Neuronal stem cell (in vitro differentiated cells): ENCODE data around the gene CNPY4.

Experiments
- DNase-seq: peaks from one replicate; pipeline ENCODE4 v3.0.0-alpha.2; 2013; ENCODE audit warnings: low spot score
- H2AFZ ChIP-seq: one replicate; pipeline ENCODE4 v1.6.1; 2013; ENCODE audit warnings: mild to moderate bottlenecking, low read length, inconsistent platforms
- H2AK5ac ChIP-seq: 2 replicates; pipeline ENCODE4 v1.6.1; 2013; ENCODE audit warnings: low read depth, mild to moderate bottlenecking, inconsistent platforms, low read length, moderate library complexity, mixed read lengths
- H2BK120ac ChIP-seq: 2 replicates; pipeline ENCODE4 v1.6.1; 2013; ENCODE audit warnings: low read depth, mild to moderate bottlenecking, inconsistent platforms, low read length, moderate library complexity, mixed read lengths
- H2BK12ac ChIP-seq: one replicate; pipeline ENCODE4 v1.6.1; 2013; ENCODE audit warnings: low read length, inconsistent platforms
- H2BK15ac ChIP-seq: 2 replicates; pipeline ENCODE4 v1.6.1; 2013; ENCODE audit warnings: mild to moderate bottlenecking, low read length, inconsistent platforms, mixed read lengths
- H2BK5ac ChIP-seq: one replicate; pipeline ENCODE4 v1.6.1; 2013; ENCODE audit warnings: inconsistent platforms, mild to moderate bottlenecking, low read length, moderate library complexity
- H3K14ac ChIP-seq: one replicate; pipeline ENCODE4 v1.6.1; 2013; ENCODE audit warnings: low read length, inconsistent platforms
- H3K18ac ChIP-seq: 2 replicates; pipeline ENCODE4 v1.6.1; 2013; ENCODE audit warnings: low read length, inconsistent platforms
- H3K23ac ChIP-seq: 2 replicates; pipeline ENCODE4 v1.6.1; 2013; ENCODE audit warnings: low read depth, mild to moderate bottlenecking, mixed read lengths, low read length, inconsistent platforms; ENCODE audit not compliant: poor library complexity
- H3K27ac ChIP-seq: replicated peaks from 3 replicates; pipeline ENCODE4 v1.5.1; 2013; ENCODE audit warnings: low read length, inconsistent platforms
- H3K27me3 ChIP-seq, 3 experiments: 2 replicates each; pipeline ENCODE4 v1.6.1; 2013; ENCODE audit warnings: low read length in 3 of 3, mild to moderate bottlenecking in 2 of 3, inconsistent platforms in 1 of 3, low read depth in 1 of 3, mixed read lengths in 1 of 3, moderate library complexity in 1 of 3; ENCODE audit not compliant: control insufficient read depth in 3 of 3, insufficient read depth in 3 of 3
- H3K36me3 ChIP-seq, 2 donors: replicated peaks in 1 of 2; 2 replicates each; pipeline ENCODE4 v1.6.1; 2013; ENCODE audit warnings: low read length in 2 of 2; ENCODE audit not compliant: control insufficient read depth in 2 of 2, insufficient read depth in 2 of 2
- H3K4ac ChIP-seq: 2 replicates; pipeline ENCODE4 v1.6.1; 2013; ENCODE audit warnings: inconsistent platforms, mild to moderate bottlenecking, low read length, moderate library complexity
- H3K4me1 ChIP-seq, 2 donors: 1 replicate in 1 of 2; 2 replicates in 1 of 2; pipeline ENCODE4 v1.6.1; 2013; ENCODE audit warnings: low read length in 2 of 2, low read depth in 1 of 2; ENCODE audit not compliant: control insufficient read depth in 2 of 2, insufficient read depth in 1 of 2
- H3K4me2 ChIP-seq: one replicate; pipeline ENCODE4 v1.6.1; 2013; ENCODE audit warnings: mild to moderate bottlenecking, low read length, inconsistent platforms; ENCODE audit not compliant: insufficient read depth, poor library complexity, severe bottlenecking
- H3K4me3 ChIP-seq, 2 donors: 2 replicates each; pipeline ENCODE4 v1.5.1; 2013; ENCODE audit warnings: low read length in 2 of 2, mild to moderate bottlenecking in 2 of 2, inconsistent platforms in 1 of 2, moderate library complexity in 1 of 2
- H3K79me1 ChIP-seq: one replicate; pipeline ENCODE4 v1.6.1; 2013; ENCODE audit warnings: low read depth, mild to moderate bottlenecking, inconsistent platforms, low read length, moderate library complexity
- H3K9ac ChIP-seq: one replicate; pipeline ENCODE4 v1.6.1; 2013; ENCODE audit warnings: mild to moderate bottlenecking, low read depth, low read length, inconsistent platforms; ENCODE audit not compliant: poor library complexity
- H3K9me3 ChIP-seq, 2 donors: replicated peaks in 1 of 2; 2 replicates each; pipeline versions ENCODE3 to v1.6.1; 2013; ENCODE audit warnings: low read length in 2 of 2, mild to moderate bottlenecking in 2 of 2, inconsistent platforms in 1 of 2, low read depth in 1 of 2, mixed read lengths in 1 of 2, moderate library complexity in 1 of 2; ENCODE audit not compliant: control insufficient read depth in 2 of 2, insufficient read depth in 1 of 2
- H4K8ac ChIP-seq: one replicate; pipeline ENCODE4 v1.6.1; 2013; ENCODE audit warnings: low read depth, mild to moderate bottlenecking, inconsistent platforms, low read length, moderate library complexity
- H4K91ac ChIP-seq: one replicate; pipeline ENCODE4 v1.6.1; 2013; ENCODE audit warnings: low read length, low read depth, mild to moderate bottlenecking, inconsistent platforms; ENCODE audit not compliant: poor library complexity
- WGBS, 2 donors: extraction: QIAGEN DNeasy Blood & Tissue Kit; methylation state at CpG; one replicate each; pipeline ENCODE4 v1.1.7; 2013; ENCODE audit warnings: missing lambda C conversion rate in 2 of 2, mixed read lengths in 1 of 2; ENCODE audit not compliant: insufficient read length in 2 of 2, insufficient replicate concordance in 1 of 2; ENCODE audit errors: extremely low coverage in 2 of 2; 5-methylcytosine and 5-hydroxymethylcytosine counted together

The CNPY4 gene

DNA sequence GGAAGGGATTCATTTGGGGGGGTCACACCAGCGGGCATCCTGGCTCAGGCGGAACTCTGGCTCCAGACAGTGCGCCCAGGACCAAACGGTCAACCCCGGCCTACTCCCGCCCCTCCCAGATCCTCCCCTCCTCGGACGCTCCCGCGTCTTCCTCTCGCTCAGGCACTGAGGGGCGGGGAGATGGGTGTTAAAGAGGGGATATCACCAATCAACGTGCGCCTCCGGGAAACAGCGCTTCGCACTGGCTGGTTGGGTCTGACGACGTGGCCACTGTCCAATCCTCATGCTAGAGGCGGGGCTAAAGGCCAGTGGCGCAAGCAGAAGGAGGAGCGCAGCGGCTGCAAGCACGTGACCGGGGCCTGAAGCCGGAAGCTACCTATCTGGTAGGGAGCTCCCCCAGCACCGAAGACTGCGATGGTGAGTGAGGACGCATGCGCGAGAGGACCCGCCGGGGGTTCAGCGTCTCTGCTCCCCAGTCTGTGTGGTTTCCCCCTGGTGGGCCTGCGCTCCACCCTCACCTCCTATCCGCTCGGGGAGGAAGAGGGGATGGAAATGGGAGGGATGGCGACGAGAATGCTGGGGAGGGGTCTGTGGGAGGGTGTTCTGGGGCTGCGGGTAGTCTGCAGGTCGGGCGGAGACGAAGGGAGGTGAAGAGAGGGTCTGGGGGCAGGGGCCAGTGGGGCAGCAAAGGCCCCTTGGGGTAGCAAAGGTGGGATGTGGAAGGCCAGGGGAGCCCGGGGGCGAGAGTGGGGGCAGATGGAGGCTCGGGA lies 29.3 kb downstream of the CNPY4 start, which contains the start of gene LAMTOR4:
TSS of gene LAMTOR4 (plus strand) at position 360 of the 770 bp plus-strand sequence. CDS start at position 415, 55 bp downstream.
- peak; percentile 96 for DNase-seq
- Histone ChIP-seq H3K9ac (peak within 1 kb of the TSS; percentile 87), H3K79me1 (peaks cover 4% of the 10 kb centered on the region), H4K8ac (peak within 1 kb of the TSS; percentile 70), H3K27me3 (no peaks in the 10 kb centered on the region), H2AK5ac (peak within 1 kb of the TSS; percentile 35), H4K91ac (no peak within 1 kb of the TSS), H2BK12ac (no peak within 1 kb of the TSS), H3K14ac (peak within 1 kb of the TSS; percentile 39), H3K4me2 (peak within 1 kb of the TSS; percentile 89), H3K36me3 (peaks cover 3 to 28% of the 10 kb centered on the region in 2 donors), H2AFZ (peak within 1 kb of the TSS; percentile 90), H3K27ac (peak within 1 kb of the TSS; percentile 47), H3K4me3 (peak within 1 kb of the TSS; percentile 82 to 96), H2BK15ac (no peak within 1 kb of the TSS), H3K4ac (no peak within 1 kb of the TSS), H3K9me3 (no peaks in the 10 kb centered on the region), H3K23ac (peak within 1 kb of the TSS; percentile 50), H3K4me1 (peaks cover 0 to 9% of the 10 kb centered on the region in 2 donors), H2BK5ac (peak within 1 kb of the TSS; percentile 88), H3K18ac (peak within 1 kb of the TSS; percentile 91), H2BK120ac (no peak within 1 kb of the TSS)
- no CpG with 5 or more reads among the region's 46 CpGs for WGBS, 2 donors

- Histone ChIP-seq H4K8ac (no peak overlapping the region), H3K4me1 (peaks cover under 1 to 16% of the 10 kb centered on the region in 2 donors), H3K23ac (no peak overlapping the region), H3K27me3 (no peaks in the 10 kb centered on the region), H2BK5ac (no peak overlapping the region), H2AK5ac (no peak overlapping the region), H3K27ac (no peak overlapping the region), H3K4me3 (no peak overlapping the region), H3K79me1 (peaks cover 9% of the 10 kb centered on the region), H2AFZ (no peak overlapping the region), H2BK12ac (no peak overlapping the region), H3K18ac (no peak overlapping the region), H3K4me2 (no peak overlapping the region), H3K4ac (no peak overlapping the region), H4K91ac (no peak overlapping the region), H3K14ac (no peak overlapping the region), H2BK15ac (no peak overlapping the region), H2BK120ac (no peak overlapping the region), H3K9ac (no peak overlapping the region), H3K9me3 (no peaks in the 10 kb centered on the region), H3K36me3 (peaks cover 24 to 64% of the 10 kb centered on the region in 2 donors)
- no peak for DNase-seq
Measured at GRCh38 chr7:100152404-100152803, 33.0 kb downstream of the CNPY4 start.

DNA sequence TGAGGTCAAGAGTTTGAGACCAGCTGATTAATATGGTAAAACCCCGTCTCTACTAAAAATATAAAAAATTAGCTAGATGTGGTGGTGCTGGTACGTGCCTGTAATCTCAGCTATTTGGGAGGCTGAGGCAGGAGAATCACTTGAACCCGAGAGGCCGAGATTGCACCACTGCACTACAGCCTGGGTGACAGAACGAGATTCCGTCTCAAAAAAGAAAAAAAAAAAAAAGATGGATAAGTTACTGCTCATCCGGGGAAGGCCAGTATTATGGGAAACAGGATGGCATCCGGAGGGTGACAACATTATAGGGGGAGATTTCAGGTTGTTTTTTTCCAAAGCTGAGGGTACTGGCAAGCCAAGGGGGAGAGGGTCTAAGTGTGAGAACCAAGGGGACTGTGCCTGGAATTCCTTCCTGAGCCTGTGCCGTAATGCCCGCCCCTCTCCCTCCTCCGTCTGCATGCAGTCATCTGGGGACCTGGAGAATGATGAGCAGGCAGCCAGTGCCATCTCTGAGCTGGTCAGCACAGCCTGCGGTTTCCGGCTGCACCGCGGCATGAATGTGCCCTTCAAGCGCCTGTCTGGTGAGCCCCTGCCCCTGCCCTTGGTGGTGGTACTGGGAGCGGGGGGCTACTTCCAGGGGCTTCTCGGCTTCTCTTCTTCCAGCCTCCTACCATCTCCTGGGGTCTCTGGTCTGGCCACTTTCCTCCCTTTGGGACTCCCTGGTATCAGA lies 33.7 kb downstream of the CNPY4 start:
- no peak overlapping the region for H3K4ac ChIP-seq
- DNase-seq, result no peak

More for the DNA sequence above, 33.7 kb downstream of the CNPY4 start:
- Histone ChIP-seq H3K23ac (no peak overlapping the region), H2BK12ac (no peak overlapping the region), H4K91ac (no peak overlapping the region), H3K9ac (peak overlapping the region; percentile 25), H2AK5ac (no peak overlapping the region), H3K27ac (no peak overlapping the region), H2BK120ac (no peak overlapping the region), H3K4me3 (no peak overlapping the region), H3K4me1 (peaks cover 5 to 18% of the 10 kb centered on the region in 2 donors), H3K18ac (no peak overlapping the region), H3K79me1 (peaks cover 9% of the 10 kb centered on the region), H2BK5ac (no peak overlapping the region), H2AFZ (no peak overlapping the region), H3K4me2 (no peak overlapping the region), H4K8ac (no peak overlapping the region), H3K36me3 (peaks cover 24 to 66% of the 10 kb centered on the region in 2 donors), H3K27me3 (no peaks in the 10 kb centered on the region), H3K9me3 (no peaks in the 10 kb centered on the region), H2BK15ac (no peak overlapping the region), H3K14ac (no peak overlapping the region)
- no CpG with 5 or more reads among the region's 18 CpGs for WGBS, 2 donors
